CD4-positive, alpha-beta T cell treated with Interleukin-4 for 1 hour (primary cell): ENCODE data around the gene TMEM272.

Source experiments
- DNase-seq, 2 donors: peaks; one replicate each; pipeline ENCODE4 v3.0.0-alpha.2; 2020 to 2022

TMEM272 gene

GRCh38 chr13:51778392-51778791 is 66.6 kb downstream of the TMEM272 start:
- DNase-seq: no peak

GRCh38 chr13:51777921-51778320 is 67.1 kb downstream of the TMEM272 start:
- no peak for DNase-seq

GRCh38 chr13:51776179-51776578 is 68.8 kb downstream of the TMEM272 start:
- DNase-seq: no peak

GRCh38 chr13:51773515-51773914 is 71.5 kb downstream of the TMEM272 start:
- no peak for DNase-seq

DNA sequence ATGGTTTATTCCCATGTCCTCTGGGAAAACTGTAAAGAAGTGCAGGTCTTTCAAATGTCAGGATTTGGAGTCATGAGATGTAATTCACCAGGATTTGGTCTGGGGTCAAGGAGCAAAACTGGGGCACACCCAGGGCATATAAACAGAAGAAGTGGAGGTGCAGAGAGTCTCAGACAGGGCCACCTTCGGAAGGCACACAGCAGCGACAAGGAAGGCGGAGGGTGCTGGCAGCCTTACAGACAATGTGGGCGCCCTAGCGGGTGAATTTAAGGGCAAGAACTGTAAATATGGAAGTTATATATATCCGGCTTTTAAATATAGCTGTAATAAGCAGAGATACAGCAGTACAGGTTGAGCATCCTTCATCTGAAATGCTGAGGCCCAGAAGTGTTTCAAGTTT is 72.2 kb downstream of the TMEM272 start:
- no peak for DNase-seq

DNA sequence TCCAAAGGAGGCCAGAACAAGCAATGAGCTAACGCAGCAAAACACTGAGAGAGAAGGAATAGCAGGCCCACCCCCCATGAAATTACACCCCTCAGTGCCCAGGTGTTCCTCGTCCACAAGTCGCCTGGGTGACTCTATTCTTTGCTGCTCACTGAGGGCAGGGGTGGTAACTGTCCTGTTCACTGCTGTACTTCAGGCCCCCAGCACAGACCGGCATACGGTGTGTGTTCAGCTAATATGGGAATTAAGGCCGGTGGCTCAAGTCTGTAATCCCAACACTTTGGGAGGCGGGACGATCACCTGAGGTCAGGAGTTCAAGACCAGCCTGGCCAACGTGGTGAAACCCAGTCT is 72.9 kb downstream of the TMEM272 start:
- DNase-seq: no peak

DNA sequence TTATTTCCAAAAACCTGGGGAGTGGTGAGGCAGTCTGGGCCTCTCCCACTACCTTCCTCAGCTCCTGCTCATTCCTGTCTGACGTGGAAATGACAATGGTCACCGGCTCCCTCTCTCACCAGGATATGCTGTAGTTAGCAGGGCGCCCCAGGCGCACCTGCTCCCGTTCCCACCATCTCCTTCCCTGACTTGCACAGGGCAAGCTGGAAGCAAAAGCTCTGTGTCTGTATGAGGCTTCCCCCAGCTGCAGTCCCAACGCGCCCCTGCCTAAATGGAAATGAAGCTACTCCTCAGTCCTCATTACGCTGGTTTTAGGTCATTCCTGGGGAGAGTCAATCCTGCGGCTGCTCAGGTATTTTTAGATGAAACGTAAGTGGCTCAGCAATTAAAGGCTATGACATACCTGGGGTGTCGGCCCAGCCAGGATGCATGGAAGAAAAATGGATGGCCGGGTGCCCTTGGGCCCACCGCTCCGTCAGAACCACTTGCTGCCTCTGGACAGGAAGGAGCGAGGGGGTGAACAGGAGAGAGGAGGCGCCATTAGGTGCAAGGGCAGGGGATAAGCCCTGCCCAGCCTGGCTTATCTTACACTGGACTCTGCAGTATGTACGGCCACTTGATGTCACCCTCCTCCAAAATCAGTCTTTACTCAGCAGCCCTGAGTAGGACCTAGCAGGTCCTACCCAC is 73.4 kb downstream of the TMEM272 start:
- DNase-seq: no peak

DNA sequence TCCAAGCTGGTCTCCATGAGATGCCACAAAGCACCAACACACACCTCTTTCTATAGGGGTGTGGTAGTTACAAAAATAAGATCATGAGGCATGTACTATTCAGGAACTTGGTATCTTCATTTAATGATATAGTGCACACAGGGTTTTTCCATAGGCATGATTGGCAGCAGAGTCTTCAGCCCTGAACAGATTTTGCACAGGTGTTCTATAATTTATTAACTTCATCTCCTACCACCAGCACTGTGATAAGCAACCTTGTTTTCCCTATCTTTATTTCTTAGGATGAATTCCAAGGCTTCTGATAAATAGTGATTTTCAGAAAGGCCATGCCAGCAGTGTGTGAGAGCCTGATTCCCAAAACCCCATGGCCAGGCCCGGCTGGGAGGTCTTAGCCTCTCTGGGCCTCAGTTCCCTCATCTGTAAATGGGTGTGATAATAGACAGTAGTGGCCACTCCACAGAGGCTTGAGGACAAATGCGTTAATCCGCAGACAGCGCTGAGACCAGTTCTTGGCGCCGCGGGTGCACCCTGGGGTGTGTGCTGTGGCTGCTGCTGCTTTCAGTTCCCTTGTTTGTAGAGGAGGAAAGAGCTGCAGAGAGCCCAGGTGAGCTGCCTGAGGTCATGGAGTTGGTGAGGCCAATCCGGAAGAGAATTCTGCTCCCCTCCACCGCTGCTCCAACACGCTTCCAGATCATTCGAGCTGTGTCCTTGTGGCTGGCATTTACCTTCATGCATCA is 74.1 kb downstream of the TMEM272 start:
- DNase-seq: no peak

DNA sequence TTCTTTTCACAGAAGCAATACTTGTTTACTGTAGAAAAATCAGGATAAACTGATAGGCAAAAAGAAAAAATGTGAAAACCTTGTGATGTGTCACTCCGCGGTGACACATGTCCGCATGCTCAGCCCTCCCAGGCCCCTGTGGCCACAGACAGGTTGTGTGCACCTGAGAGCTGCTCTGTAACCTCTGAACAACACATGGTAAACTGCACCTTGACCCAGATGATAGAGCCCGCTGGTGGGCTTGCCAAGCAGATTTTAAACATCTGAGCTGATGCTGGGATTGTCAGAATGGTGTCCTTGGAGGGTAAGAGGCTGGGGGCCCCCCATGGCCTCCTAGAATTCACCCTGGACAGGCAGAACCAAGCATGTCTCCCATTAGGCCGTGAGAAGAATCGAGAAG is 74.8 kb downstream of the TMEM272 start:
- DNase-seq: no peak

- no peak for DNase-seq
Measured at GRCh38 chr13:51769455-51770127, 75.4 kb downstream of the TMEM272 start.

DNA sequence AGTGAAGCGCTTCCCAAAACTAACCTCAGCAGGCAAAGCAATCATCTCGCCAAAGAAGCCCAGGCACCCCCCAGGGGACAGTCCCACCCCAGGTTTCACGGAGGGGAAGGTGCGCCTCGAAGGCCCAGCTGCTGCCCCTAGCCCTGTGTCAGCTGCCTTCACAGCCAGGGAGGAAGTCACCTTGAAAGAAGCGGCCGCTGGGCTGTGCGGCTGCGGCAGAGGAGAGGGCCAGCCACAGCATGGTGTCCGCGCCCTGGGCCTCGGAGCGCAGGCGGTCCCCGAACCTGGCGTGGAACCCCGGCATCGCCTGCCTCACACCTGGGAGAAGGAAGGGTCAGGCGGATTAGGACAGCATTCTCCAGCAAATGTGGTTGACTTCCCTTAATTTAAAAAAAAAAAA is 76.0 kb downstream of the TMEM272 start:
- no peak for DNase-seq

- DNase-seq: no peak
Measured at GRCh38 chr13:51768378-51768921, 76.5 kb downstream of the TMEM272 start.

GRCh38 chr13:51767100-51767499 is 77.9 kb downstream of the TMEM272 start:
- DNase-seq: no peak

GRCh38 chr13:51765142-51765515 is 79.8 kb downstream of the TMEM272 start:
- DNase-seq: no peak

- DNase-seq: peak; percentile 59 to 71
Measured at GRCh38 chr13:51764184-51765141, 80.5 kb downstream of the TMEM272 start.

DNA sequence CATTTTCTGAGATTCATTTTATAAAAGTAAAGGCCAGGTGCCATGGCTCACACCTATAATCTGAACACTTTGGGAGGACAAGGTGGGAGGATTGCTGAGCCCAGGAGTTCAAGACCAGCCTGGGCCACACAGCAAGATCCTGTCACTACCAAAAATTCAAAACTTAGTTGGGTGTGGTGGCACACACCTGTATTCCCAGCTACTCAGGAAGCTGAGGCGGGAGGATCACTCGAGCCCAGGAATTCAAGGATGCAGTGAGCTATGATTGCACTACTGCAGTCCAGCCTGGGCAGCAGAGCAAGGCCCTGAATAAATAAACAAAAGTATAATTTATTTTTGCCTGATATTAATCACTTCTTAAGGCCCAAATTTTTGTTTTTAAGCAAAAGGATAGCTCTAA is 81.5 kb downstream of the TMEM272 start:
- DNase-seq: no peak
